H7 (cell line): ENCODE measurements around the gene GIGYF1. TPM values are rescaled to one million over a fixed set of nuclear protein-coding genes. Genes with fewer than 3 reads are reported as not detected.
"Not testable (repeated sequence)": the region's sequence is repeated elsewhere in the genome, so short reads cannot be mapped to it uniquely, and the experiment has no call there.

Experiments
- DNase-seq: peaks from one replicate; pipeline ENCODE4 v3.0.0; 2012
- H3K27me3 ChIP-seq: 2 replicates; pipeline ENCODE4 v1.6.0; 2011; ENCODE audit warnings: mild to moderate bottlenecking, low read length; ENCODE audit not compliant: control insufficient read depth, insufficient read depth
- H3K36me3 ChIP-seq: replicated peaks from 2 replicates; pipeline ENCODE4 v1.5.1; 2011; ENCODE audit warnings: low read length; ENCODE audit not compliant: control insufficient read depth, insufficient read depth
- H3K4me3 ChIP-seq: 2 replicates; pipeline ENCODE4 v1.5.1; 2011; ENCODE audit warnings: low read depth, mild to moderate bottlenecking, control low read depth, low read length, moderate library complexity; ENCODE audit not compliant: insufficient read depth
- total RNA-seq: library from RNA; depleted of rRNA; stranded (reverse); fragments of >200 nt; shearing (Covaris generic); gene quantifications from 2 replicates; pipeline ENCODE4 v1.2.3, GENCODE V29; 2014

The GIGYF1 gene
- total RNA-seq, 1 experiment from 2014 or later, result 48.2 TPM

- Histone ChIP-seq H3K4me3 (peak overlapping the region; percentile 88), H3K27me3 (peaks cover 5% of the 10 kb centered on the region), H3K36me3 (peaks cover 10% of the 10 kb centered on the region)
- peak; percentile 96 for DNase-seq
These were observed 18.3 kb downstream of the GIGYF1 start for GRCh38 chr7:100675581-100676350.

DNA sequence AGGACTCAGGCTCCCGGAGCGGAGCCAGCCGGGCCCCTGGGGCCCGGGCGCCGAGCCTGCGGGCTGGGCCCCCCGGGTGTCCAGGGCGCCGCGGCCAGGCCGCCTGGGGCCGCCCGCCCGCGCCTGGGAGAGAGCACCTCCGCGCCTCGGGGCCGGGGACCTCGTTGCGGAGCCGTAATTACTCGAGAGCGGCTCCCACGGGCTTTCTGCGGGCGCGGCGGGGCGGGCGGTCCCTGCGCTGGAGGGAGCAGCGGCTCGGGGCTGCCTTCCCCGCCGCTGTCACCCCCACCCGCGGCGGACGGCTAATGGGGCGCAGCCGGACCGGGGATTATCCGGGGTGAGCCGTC, 19.0 kb downstream of the GIGYF1 start:
- DNase-seq, result peak; percentile 70

GRCh38 chr7:100674411-100675104, 19.5 kb downstream of the GIGYF1 start:
- Histone ChIP-seq H3K27me3 (peaks cover 5% of the 10 kb centered on the region), H3K36me3 (peaks cover 10% of the 10 kb centered on the region), H3K4me3 (peak overlapping the region; percentile 88)
- DNase-seq, result peak; percentile 81

More for the DNA sequence above, 19.0 kb downstream of the GIGYF1 start:
- H3K27me3 ChIP-seq, result peaks cover 5% of the 10 kb centered on the region
- H3K36me3 ChIP-seq, result peaks cover 10% of the 10 kb centered on the region
- peak overlapping the region; percentile 88 for H3K4me3 ChIP-seq

DNA sequence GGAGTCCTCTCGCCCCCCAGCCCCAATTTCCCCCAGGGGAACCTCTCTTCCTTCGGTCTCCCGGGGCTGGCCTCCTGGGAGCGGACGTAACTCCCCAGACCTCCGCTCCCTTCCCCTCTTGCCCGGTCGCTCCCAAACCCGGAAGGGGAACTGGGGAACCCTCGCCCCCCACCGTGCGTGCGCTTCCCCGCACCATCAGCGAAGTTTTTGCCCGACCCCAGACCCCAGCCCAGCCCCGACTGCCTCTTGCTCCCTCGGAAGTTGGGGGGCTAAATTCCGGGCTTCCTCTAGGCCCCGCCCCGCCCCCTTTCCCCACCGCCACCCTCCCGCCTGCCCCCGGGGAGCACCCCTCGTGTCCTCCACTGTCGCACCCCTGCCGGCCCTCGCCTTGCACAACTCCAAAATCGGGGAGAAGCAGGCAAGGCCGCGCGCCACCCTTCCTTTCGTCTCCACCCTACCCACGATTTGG, 20.1 kb downstream of the GIGYF1 start:
- peak; percentile 80 for DNase-seq
- peak overlapping the region; percentile 88 for H3K4me3 ChIP-seq
- H3K36me3 ChIP-seq, result peaks cover 10% of the 10 kb centered on the region
- peaks cover 5% of the 10 kb centered on the region for H3K27me3 ChIP-seq

DNA sequence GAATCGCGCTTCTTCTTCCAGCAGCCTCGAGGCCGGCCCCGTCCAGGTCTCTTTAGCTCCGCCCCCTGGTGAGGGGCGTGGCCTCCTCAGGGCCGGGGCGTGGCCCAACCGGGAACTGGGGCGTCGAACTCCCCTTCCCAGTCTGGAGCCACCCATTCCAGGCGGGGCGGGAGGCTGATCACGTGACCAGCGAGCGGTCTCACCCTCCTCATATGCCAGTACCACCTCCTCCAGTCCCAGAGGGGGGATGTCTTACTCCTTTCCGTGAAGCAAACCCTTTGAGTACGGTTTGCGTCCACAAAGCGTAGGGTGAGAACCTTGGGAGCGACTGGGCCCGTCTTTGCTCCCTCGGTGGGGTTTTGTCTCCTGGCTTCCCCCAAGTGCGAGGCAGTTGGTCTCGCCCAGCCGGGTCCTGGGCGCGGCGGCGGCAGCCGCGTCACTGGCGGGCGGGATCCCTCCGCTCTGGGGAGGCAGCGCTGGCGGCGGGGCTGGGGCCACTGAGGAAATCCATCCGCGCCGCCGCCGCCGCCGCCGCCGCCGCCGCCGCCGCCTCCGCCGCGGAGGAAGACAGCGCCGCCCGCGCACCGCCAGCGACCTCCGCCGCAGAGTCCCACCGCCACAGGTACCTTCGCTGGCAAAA, 20.6 kb downstream of the GIGYF1 start, which contains the start of gene GNB2:
Gene GNB2, plus strand, starts transcription at position 439 of the 640 bp plus-strand sequence. CDS start 2,526 bp downstream, outside the sequence.
- Histone ChIP-seq H3K4me3 (peak within 1 kb of the TSS; percentile 88), H3K27me3 (peaks cover 5% of the 10 kb centered on the region), H3K36me3 (peaks cover 10% of the 10 kb centered on the region)
- DNase-seq, result peak; percentile 99

DNA sequence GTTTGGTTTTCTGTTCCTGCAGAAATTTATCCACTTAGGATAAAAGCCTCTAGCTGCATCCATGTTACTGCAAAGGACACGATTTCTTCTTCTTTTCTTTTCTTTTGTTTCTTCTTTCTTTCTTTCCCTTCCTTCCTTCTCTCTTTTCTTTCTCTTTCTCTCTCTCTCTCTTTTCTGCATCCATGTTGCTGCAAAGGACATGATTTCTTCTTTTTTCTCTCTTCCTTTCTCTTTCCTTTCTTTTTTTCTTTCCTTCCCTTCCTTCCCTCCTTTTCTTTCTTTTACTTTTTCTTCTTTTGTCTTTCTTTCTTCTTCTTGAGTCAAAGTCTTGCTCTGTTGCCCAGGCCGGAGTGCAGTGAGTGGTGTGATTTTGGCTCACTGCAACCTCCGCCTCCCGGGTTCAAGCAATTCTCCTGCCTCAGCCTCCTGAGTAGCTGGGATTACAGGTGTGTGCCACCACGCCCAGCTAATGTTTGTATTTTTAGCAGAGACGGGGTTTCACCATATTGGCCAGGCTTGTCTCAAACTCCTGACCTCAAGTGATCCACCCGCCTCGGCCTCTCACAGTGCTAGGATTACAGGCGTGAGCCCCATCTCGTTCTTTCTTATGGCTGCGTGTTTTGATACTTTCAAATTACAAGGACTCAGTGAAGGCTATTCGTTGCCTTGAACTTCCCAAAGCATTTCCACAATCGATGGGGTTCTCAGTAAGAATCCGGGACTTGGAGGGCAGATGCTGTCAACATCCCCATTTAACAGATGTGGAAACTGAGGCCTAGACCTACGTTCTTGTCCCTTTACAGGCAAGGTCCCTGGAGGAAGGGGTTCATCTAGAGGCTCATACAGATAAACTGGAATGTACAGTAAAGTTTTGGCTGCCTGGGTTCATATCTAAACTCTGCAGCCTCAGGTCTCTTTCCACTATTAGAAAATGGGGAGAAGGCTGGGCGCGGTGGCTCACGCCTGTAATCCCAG, 22.4 kb downstream of the GIGYF1 start:
- peaks cover 5% of the 10 kb centered on the region for H3K27me3 ChIP-seq
- no peak for DNase-seq
- no peak overlapping the region for H3K4me3 ChIP-seq
- H3K36me3 ChIP-seq, result peaks cover under 1% of the 10 kb centered on the region; the same call in 1 of the 2 replicates

- no peak for DNase-seq
- no peaks in the 10 kb centered on the region for H3K36me3 ChIP-seq
- peaks cover 5% of the 10 kb centered on the region for H3K27me3 ChIP-seq
- H3K4me3 ChIP-seq, result no peak overlapping the region
These were observed 24.0 kb downstream of the GIGYF1 start for GRCh38 chr7:100670074-100670473.

GRCh38 chr7:100669106-100669505, 24.9 kb downstream of the GIGYF1 start:
- DNase-seq, H3K27me3 ChIP-seq, H3K36me3 ChIP-seq, H3K4me3 ChIP-seq: not testable (repeated sequence)

DNA sequence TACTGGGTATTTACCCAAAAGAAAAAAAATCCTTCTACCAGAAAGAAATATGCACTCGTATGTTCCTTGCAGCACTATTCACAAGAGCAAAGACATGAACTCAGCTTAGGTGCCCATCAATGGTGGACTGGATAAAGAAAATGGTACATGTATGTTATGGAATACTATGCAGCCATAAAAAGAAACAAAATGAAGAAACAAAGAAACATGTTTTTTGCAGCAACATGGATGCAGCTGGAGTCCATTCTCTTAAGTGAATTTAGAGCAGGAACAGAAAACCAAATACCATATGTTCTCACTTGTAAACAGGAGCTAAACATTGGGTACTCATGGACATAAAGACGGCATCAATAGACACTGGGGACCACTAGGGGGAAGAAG, 26.0 kb downstream of the GIGYF1 start:
- H3K4me3 ChIP-seq, result no peak overlapping the region
- peaks cover 5% of the 10 kb centered on the region for H3K27me3 ChIP-seq
- no peaks in the 10 kb centered on the region for H3K36me3 ChIP-seq
- no peak for DNase-seq

DNA sequence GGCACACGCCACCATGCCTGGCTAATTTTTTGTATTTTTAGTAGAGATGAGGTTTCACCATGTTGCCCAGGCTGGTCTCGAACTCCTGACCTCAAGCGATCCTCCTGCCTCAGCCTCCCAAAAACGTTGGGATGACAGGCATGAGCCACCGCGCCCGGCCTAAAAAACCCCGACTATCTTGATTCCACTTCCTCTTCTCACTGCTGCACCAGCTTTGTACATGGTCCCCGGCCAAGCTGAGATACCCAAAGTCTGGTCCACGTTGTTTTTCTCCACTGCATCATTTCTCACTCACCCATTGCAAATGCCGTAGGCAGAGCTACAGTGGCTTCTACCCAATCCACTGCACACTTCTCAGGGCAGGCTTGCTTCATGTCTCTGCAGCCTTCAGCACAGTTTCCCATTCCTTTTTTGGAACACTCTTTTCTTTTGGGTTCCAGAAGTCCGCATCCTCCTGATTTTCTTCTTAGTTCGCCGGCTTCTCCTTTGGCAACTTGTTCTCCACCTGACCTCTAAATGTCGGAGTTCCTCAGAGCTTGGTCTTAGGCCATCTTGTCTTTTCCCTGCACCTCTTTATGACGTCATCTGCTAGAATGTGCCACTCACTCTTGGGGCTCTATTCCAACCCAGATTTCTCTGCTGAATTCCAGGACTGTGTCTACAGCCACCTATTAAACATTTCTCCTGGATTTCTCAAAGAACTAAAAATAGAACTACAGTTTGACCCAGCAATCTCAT, 26.6 kb downstream of the GIGYF1 start:
- H3K4me3 ChIP-seq, result no peak overlapping the region
- H3K27me3 ChIP-seq, result peaks cover 3% of the 10 kb centered on the region; the same call in 1 of the 2 replicates
- H3K36me3 ChIP-seq, result no peaks in the 10 kb centered on the region
- DNase-seq, result no peak

- H3K36me3 ChIP-seq, result no peaks in the 10 kb centered on the region
- H3K4me3 ChIP-seq, result no peak overlapping the region
- H3K27me3 ChIP-seq, result no peaks in the 10 kb centered on the region
- DNase-seq, result no peak
These were observed 28.8 kb downstream of the GIGYF1 start for GRCh38 chr7:100665168-100665726.

DNA sequence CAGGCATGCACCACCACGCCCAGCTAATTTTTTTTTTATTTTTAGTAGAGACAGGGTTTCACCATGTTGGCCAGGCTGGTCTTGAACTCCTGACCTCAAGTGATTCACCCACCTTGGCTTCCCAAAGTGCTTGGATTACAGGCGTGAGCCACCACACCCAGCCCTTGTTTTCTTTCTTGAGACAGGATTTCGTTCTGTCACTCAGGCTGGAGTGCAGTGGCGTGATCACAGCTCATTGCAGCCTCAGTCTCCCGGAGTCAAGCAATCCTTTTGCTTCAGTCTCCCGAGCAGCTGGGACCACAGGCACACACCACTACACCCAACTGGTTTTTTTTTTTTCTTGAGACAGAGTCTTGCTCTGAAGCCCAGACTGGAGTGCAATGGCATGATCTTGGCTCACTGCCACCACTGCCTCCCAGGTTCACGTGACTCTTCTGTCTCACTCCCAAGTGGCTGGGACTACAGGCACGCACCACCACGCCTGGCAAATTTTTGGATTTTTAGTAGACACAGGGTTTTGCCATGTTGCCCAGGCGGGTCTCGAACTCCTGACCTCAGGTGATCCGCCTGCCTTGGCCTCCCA, 31.8 kb downstream of the GIGYF1 start:
- DNase-seq, H3K27me3 ChIP-seq, H3K4me3 ChIP-seq, H3K36me3 ChIP-seq: not testable (repeated sequence)
